Keratinocyte (primary cell): ENCODE data around the gene AGXT2. TPM values are rescaled to one million over a fixed set of nuclear protein-coding genes. Genes with fewer than 3 reads are reported as not detected.

ENCODE experiments used
- DNase-seq: peaks from one replicate; pipeline ENCODE4 v3.0.0-alpha.2; 2011; ENCODE audit warnings: low read depth, missing footprints, low spot score
- FAIRE-seq: peaks from 2 replicates; lab custom pipeline; 2011; peaks lifted over from hg19 to GRCh38; lab: Jason Lieb, UNC
- H2AFZ ChIP-seq: 2 replicates; pipeline ENCODE4 v1.6.0; 2012; ENCODE audit warnings: low read length, control low read depth, inconsistent platforms; ENCODE audit not compliant: control insufficient read depth
- H3K27ac ChIP-seq: 2 replicates; pipeline ENCODE4 v1.5.1; 2011; ENCODE audit warnings: low read length; ENCODE audit not compliant: control insufficient read depth, insufficient read depth
- H3K27me3 ChIP-seq: 3 replicates; pipeline ENCODE4 v1.6.0; 2011; ENCODE audit warnings: low read length; ENCODE audit not compliant: control insufficient read depth, insufficient read depth; ENCODE audit errors: extremely low read depth
- H3K36me3 ChIP-seq, 2 experiments: 2 replicates in 1 of 2; 3 replicates in 1 of 2; pipeline ENCODE4 v1.5.1; 2011; ENCODE audit warnings: low read length in 2 of 2, mild to moderate bottlenecking in 1 of 2; ENCODE audit not compliant: control insufficient read depth in 2 of 2, insufficient read depth in 2 of 2; ENCODE audit errors: extremely low read depth in 1 of 2
- H3K4me1 ChIP-seq: 3 replicates; pipeline ENCODE4 v1.5.1; 2011; ENCODE audit warnings: low read length; ENCODE audit not compliant: control insufficient read depth, insufficient read depth; ENCODE audit errors: extremely low read depth
- H3K4me2 ChIP-seq: 3 replicates; pipeline ENCODE4 v1.6.0; 2011; ENCODE audit warnings: low read depth, low read length; ENCODE audit not compliant: control insufficient read depth, insufficient read depth; ENCODE audit errors: extremely low read depth
- H3K4me3 ChIP-seq, 3 experiments: fragments of 200-600 bp in 1 of 3; sonication (generic) in 1 of 3; 2 replicates in 2 of 3; 3 replicates in 1 of 3; pipeline ENCODE4 v1.5.1; 2011 to 2016; ENCODE audit warnings: low read length in 3 of 3, mild to moderate bottlenecking in 3 of 3, control low read depth in 2 of 3, inconsistent platforms in 1 of 3, low read depth in 1 of 3, mixed read lengths in 1 of 3, mixed run types in 1 of 3, moderate library complexity in 1 of 3; ENCODE audit not compliant: control insufficient read depth in 2 of 3, insufficient read depth in 2 of 3; ENCODE audit errors: extremely low read depth in 1 of 3
- H3K79me2 ChIP-seq: 2 replicates; pipeline ENCODE4 v1.6.0; 2012; ENCODE audit warnings: low read length; ENCODE audit not compliant: control insufficient read depth, insufficient read depth
- H3K9ac ChIP-seq: 3 replicates; pipeline ENCODE4 v1.6.0; 2011; ENCODE audit warnings: low read length; ENCODE audit not compliant: control insufficient read depth, insufficient read depth; ENCODE audit errors: extremely low read depth
- H3K9me1 ChIP-seq: 3 replicates; pipeline ENCODE4 v1.6.0; 2011; ENCODE audit warnings: low read length; ENCODE audit not compliant: control insufficient read depth, insufficient read depth; ENCODE audit errors: extremely low read depth
- H3K9me3 ChIP-seq: 2 replicates; pipeline ENCODE4 v1.5.1; 2012; ENCODE audit warnings: low read depth, low read length; ENCODE audit not compliant: control insufficient read depth
- H4K20me1 ChIP-seq: 3 replicates; pipeline ENCODE4 v1.6.0; 2011; ENCODE audit warnings: low read length; ENCODE audit not compliant: control insufficient read depth, insufficient read depth; ENCODE audit errors: extremely low read depth
- EZH2 ChIP-seq: IDR thresholded peaks from one replicate; pipeline ENCODE4 v1.6.1; 2012; ENCODE audit warnings: inconsistent platforms, mild to moderate bottlenecking, low read length, moderate library complexity
- dilution Hi-C: fragments of 300-500 bp; cut with MboI; formaldehyde crosslinking; loops from one replicate; pipeline ENCODE4 v1.7.0; 2020; ENCODE audit warnings: low sequenced_read_pairs; ENCODE audit not compliant: extremely low pct_ligation_motif_present
- polyA plus RNA-seq, 5 experiments: library from polyadenylated mRNA; depleted of rRNA in 3 of 5; stranded (reverse) in 3 of 5; stranded (forward) in 1 of 5; unstranded in 1 of 5; fragments of >200 nt; gene quantifications; 1 replicate in 1 of 5; 2 replicates in 3 of 5; 3 replicates in 1 of 5; pipeline versions ENCODE4 v1.2.1 to v1.2.3, GENCODE V29; 2011 to 2012; ENCODE audit warnings: missing spikeins in 2 of 5, low read depth in 1 of 5, low replicate concordance in 1 of 5
- TF ChIP-seq, protein P1 (sequence below), 3 experiments: IDR thresholded peaks in 1 of 3; conservative IDR thresholded peaks in 1 of 3; optimal IDR thresholded peaks in 1 of 3; 2 replicates in 2 of 3; 3 replicates in 1 of 3; pipeline versions ENCODE3 to v1.5.1; 2011; ENCODE audit warnings: low read length in 3 of 3, mild to moderate bottlenecking in 3 of 3, moderate library complexity in 2 of 3, control low read depth in 1 of 3, inconsistent platforms in 1 of 3; ENCODE audit not compliant: insufficient read depth in 2 of 3; ENCODE audit errors: extremely low read depth in 1 of 3

Gene AGXT2
- polyA plus RNA-seq, 1 donor (not counting 4 experiments of a cell fraction or from before 2014, with no cell fraction given) = not detected

DNA sequence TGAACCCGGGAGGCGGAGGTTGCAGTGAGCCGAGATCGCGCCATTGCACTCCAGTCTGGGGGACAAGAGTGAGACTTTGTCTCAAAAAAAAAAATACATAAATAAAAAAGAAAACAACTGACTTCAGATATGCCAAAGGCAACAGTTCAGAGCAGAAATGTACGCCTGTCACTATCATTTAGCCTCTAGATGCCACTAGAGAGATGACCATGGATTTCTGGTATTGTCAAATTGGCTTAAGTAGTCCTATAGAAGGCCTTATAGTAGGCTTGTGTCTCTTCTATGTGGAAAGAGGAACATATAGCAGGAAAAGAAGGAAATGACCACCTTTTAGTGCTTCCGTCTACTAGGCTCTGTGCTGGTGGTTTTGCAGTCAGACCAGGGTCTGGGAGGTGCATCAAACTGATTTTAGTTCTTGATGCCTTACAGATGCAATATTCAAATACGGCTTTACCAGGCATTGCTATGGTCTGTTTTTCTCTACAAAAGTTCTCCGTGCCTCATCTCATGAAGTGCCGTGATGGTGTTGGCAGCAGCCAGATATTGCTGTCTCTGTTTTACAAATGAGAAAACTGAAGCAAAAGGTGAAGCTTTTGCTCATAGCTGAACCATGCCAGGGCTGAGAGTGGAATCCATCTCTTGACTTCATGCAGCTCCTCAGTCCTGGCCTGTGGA lies 17.2 kb downstream of the AGXT2 start:
- no peaks in the 10 kb centered on the region for H3K36me3 ChIP-seq
- no peak overlapping the region for H3K4me2 ChIP-seq
- DNase-seq (no peak), FAIRE-seq (no peak)
- TF ChIP-seq EZH2 = no peak
- TF ChIP-seq, protein P1, sequence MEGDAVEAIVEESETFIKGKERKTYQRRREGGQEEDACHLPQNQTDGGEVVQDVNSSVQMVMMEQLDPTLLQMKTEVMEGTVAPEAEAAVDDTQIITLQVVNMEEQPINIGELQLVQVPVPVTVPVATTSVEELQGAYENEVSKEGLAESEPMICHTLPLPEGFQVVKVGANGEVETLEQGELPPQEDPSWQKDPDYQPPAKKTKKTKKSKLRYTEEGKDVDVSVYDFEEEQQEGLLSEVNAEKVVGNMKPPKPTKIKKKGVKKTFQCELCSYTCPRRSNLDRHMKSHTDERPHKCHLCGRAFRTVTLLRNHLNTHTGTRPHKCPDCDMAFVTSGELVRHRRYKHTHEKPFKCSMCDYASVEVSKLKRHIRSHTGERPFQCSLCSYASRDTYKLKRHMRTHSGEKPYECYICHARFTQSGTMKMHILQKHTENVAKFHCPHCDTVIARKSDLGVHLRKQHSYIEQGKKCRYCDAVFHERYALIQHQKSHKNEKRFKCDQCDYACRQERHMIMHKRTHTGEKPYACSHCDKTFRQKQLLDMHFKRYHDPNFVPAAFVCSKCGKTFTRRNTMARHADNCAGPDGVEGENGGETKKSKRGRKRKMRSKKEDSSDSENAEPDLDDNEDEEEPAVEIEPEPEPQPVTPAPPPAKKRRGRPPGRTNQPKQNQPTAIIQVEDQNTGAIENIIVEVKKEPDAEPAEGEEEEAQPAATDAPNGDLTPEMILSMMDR (optimal IDR thresholded peaks at IDR 0.05 in 1 of 3, IDR thresholded peaks at IDR 0.05 in 1 of 3, conservative IDR thresholded peaks at IDR 0.05 in 1 of 3; ENCODE audit: extremely low read depth in 1 of 3, insufficient read depth in 2 of 3, low read length in 3 of 3) = no peak
- dilution Hi-C loops = no loop called here
- no peak overlapping the region for H2AFZ ChIP-seq
- H3K4me1 ChIP-seq = no peaks in the 10 kb centered on the region
- no peaks in the 10 kb centered on the region for H3K9me3 ChIP-seq
- H3K27ac ChIP-seq = no peak overlapping the region
- no peak overlapping the region for H3K9ac ChIP-seq
- H3K79me2 ChIP-seq = no peaks in the 10 kb centered on the region
- no peaks in the 10 kb centered on the region for H4K20me1 ChIP-seq
- H3K4me3 ChIP-seq = no peak overlapping the region
- H3K9me1 ChIP-seq = no peaks in the 10 kb centered on the region
- H3K27me3 ChIP-seq = no peaks in the 10 kb centered on the region

DNA sequence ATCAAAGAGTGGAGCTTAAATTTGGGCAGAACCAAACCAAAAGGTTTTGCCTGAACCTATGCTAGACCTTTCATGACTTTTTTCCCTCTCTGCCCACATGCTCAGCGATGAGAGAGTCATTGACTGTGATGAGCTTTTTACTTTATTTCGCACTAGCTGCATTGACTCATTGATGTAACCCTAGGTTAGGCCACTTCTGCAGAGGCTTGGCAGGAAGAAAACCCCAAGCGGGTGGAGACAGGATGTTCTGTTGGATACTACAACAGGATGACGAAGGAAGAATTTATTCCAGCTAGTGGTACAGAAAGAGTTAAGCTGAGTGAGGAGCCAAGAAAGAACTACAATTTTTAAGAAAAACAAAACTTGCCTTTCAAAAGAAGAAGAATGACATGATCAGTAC lies 18.4 kb downstream of the AGXT2 start:
- DNase-seq = no peak
- Histone ChIP-seq H3K9me1 (no peaks in the 10 kb centered on the region), H2AFZ (no peak overlapping the region), H3K79me2 (no peaks in the 10 kb centered on the region), H3K27ac (no peak overlapping the region), H3K27me3 (no peaks in the 10 kb centered on the region), H3K4me2 (no peak overlapping the region), H3K4me1 (no peaks in the 10 kb centered on the region), H3K4me3 (no peak overlapping the region), H3K36me3 (no peaks in the 10 kb centered on the region), H3K9ac (no peak overlapping the region), H4K20me1 (no peaks in the 10 kb centered on the region), H3K9me3 (no peaks in the 10 kb centered on the region)
- FAIRE-seq = no peak
- dilution Hi-C loops = no loop called here
- no peak for TF ChIP-seq EZH2
- TF ChIP-seq, protein P1 (optimal IDR thresholded peaks at IDR 0.05 in 1 of 3, IDR thresholded peaks at IDR 0.05 in 1 of 3, conservative IDR thresholded peaks at IDR 0.05 in 1 of 3; ENCODE audit: extremely low read depth in 1 of 3, insufficient read depth in 2 of 3, low read length in 3 of 3) = no peak
